BLaER1 (cell line): ENCODE data around the gene TNRC6B.

Experiments
- H3K27ac ChIP-seq: shearing (Covaris generic); formaldehyde crosslinking; 2 replicates; pipeline ENCODE4 v1.8.1; 2022
- H3K27me3 ChIP-seq: shearing (Covaris generic); formaldehyde crosslinking; 2 replicates; pipeline ENCODE4 v1.8.1; 2022
- H3K36me3 ChIP-seq: shearing (Covaris generic); formaldehyde crosslinking; 2 replicates; pipeline ENCODE4 v1.8.1; 2022
- H3K4me1 ChIP-seq: shearing (Covaris generic); formaldehyde crosslinking; 2 replicates; pipeline ENCODE4 v1.8.1; 2022
- H3K4me2 ChIP-seq: shearing (Covaris generic); formaldehyde crosslinking; 2 replicates; pipeline ENCODE4 v1.8.1; 2022
- H3K4me3 ChIP-seq: shearing (Covaris generic); formaldehyde crosslinking; 2 replicates; pipeline ENCODE4 v1.8.1; 2022
- H3K9ac ChIP-seq: shearing (Covaris generic); formaldehyde crosslinking; 2 replicates; pipeline ENCODE4 v1.8.1; 2022
- H3K9me3 ChIP-seq: shearing (Covaris generic); formaldehyde crosslinking; 2 replicates; pipeline ENCODE4 v1.8.1; 2022
- H4K20me1 ChIP-seq: shearing (Covaris generic); formaldehyde crosslinking; 2 replicates; pipeline ENCODE4 v1.8.1; 2022
- Cebpa-rat ChIP-seq: shearing (Covaris generic); IDR thresholded peaks from 2 replicates; pipeline ENCODE4 v1.8.1; 2022

TNRC6B gene

DNA sequence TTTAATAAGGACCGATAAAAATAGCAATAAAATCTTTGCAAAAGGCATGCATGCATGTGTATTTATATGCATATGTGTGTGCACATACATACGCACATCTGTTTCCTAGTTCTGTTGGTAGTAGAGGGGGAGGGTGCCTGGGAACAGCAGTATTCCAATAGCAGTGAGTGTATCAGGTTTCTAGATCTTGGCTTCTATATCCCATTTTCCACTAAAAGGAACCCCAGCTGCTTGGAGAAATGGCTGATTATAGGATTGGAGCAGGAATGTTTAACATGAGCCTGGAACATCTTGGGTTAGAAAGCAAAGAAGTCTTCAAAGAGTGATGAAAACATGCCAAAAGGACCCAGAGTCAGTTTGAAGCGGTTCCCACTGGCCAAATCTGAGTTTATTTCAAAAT is 21.0 kb downstream of the TNRC6B start:
- no peak overlapping the region for H3K27ac ChIP-seq
- H3K4me1 ChIP-seq = peaks cover 87% of the 10 kb centered on the region
- H3K4me3 ChIP-seq = no peak overlapping the region
- no peak overlapping the region for H3K4me2 ChIP-seq
- peaks cover 36% of the 10 kb centered on the region for H3K36me3 ChIP-seq
- no peaks in the 10 kb centered on the region for H3K9me3 ChIP-seq
- H4K20me1 ChIP-seq = peaks cover 91% of the 10 kb centered on the region
- H3K27me3 ChIP-seq = no peaks in the 10 kb centered on the region
- no peak for TF ChIP-seq Cebpa-rat
- no peak overlapping the region for H3K9ac ChIP-seq

- peaks cover 87% of the 10 kb centered on the region for H3K4me1 ChIP-seq
- H3K36me3 ChIP-seq = peaks cover 36% of the 10 kb centered on the region
- H3K4me2 ChIP-seq = no peak overlapping the region
- no peak for TF ChIP-seq Cebpa-rat
- H3K9me3 ChIP-seq = no peaks in the 10 kb centered on the region
- peaks cover 91% of the 10 kb centered on the region for H4K20me1 ChIP-seq
- H3K9ac ChIP-seq = no peak overlapping the region
- H3K4me3 ChIP-seq = no peak overlapping the region
- no peak overlapping the region for H3K27ac ChIP-seq
- no peaks in the 10 kb centered on the region for H3K27me3 ChIP-seq
Measured at GRCh38 chr22:40199223-40199622, 21.5 kb downstream of the TNRC6B start.

GRCh38 chr22:40199852-40200251 is 22.1 kb downstream of the TNRC6B start:
- no peak for TF ChIP-seq Cebpa-rat
- H3K4me2 ChIP-seq = no peak overlapping the region
- H3K27me3 ChIP-seq = no peaks in the 10 kb centered on the region
- H3K4me1 ChIP-seq = peaks cover 87% of the 10 kb centered on the region
- peaks cover 89% of the 10 kb centered on the region for H4K20me1 ChIP-seq
- H3K9me3 ChIP-seq = no peaks in the 10 kb centered on the region
- peaks cover 36% of the 10 kb centered on the region for H3K36me3 ChIP-seq
- H3K9ac ChIP-seq = no peak overlapping the region
- H3K4me3 ChIP-seq = no peak overlapping the region
- H3K27ac ChIP-seq = no peak overlapping the region

- Histone ChIP-seq H3K4me3 (no peak overlapping the region), H3K9ac (no peak overlapping the region), H4K20me1 (peaks cover 78% of the 10 kb centered on the region), H3K4me2 (peak overlapping the region; percentile 82), H3K27ac (peak overlapping the region; percentile 69), H3K36me3 (peaks cover 31% of the 10 kb centered on the region), H3K27me3 (no peaks in the 10 kb centered on the region), H3K4me1 (peaks cover 76% of the 10 kb centered on the region), H3K9me3 (no peaks in the 10 kb centered on the region)
- TF ChIP-seq Cebpa-rat = no peak
Measured at GRCh38 chr22:40200795-40201530, 23.2 kb downstream of the TNRC6B start.

DNA sequence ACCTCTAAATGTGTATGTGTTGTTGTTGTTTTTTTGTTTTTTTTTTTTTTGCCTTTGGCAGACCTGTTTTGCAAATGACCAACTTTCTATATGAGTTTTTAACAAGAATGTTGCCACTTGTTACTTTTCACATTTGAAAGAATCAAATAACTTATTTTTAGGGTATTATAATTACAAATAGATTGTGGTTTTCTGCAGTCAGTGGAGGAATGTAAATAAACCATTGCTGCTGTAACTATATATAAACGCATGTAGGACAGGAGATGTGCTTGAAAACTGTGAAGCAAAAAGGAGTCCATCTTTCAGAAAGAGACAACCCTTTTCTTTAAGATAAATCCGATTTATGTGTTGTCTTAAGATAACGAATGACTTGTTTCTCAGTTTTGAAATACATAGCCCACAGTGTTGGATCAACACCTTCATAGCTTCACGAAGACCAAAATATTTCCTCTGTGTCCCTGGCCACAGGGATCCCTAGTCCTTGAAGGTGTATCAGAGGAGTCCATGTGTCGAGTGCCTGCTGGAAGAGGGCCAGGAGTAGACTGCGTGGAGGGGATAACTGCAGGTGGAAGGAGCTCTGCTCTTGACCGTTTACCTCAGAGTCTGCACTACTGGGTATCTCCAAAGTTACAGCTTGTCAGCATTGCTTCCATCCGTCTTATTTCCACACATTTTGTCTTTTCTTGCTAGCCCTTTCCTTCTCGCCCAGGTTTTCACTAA is 24.7 kb downstream of the TNRC6B start:
- H3K4me1 ChIP-seq = peaks cover 62% of the 10 kb centered on the region
- peak overlapping the region; percentile 69 for H3K27ac ChIP-seq
- H4K20me1 ChIP-seq = peaks cover 68% of the 10 kb centered on the region
- peak overlapping the region; percentile 47 for H3K9ac ChIP-seq
- no peaks in the 10 kb centered on the region for H3K27me3 ChIP-seq
- peak overlapping the region; percentile 13; the same call in 1 of the 2 replicates for H3K4me3 ChIP-seq
- H3K4me2 ChIP-seq = peak overlapping the region; percentile 82
- H3K36me3 ChIP-seq = peaks cover 30% of the 10 kb centered on the region
- no peak for TF ChIP-seq Cebpa-rat
- H3K9me3 ChIP-seq = no peaks in the 10 kb centered on the region

DNA sequence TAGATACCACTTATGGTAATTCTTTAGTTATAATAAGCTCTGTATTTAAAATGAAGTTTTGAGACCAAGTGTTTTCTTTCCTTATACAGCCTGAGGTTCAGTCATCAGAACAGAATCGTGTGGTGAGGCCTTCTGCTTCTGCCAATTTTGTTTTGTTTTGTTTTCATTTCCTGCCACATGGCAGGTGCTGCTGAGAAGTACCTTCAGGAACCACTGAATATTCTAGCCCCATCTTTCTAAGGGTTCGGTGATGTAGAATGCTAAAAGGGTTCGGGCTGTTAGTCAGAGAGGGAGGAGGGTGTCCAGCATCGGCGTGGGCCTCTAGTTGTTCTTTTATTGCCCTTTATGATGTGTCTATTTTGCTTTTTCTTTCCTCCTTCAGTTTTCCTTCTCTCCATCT is 25.8 kb downstream of the TNRC6B start:
- H4K20me1 ChIP-seq = peaks cover 64% of the 10 kb centered on the region
- H3K9ac ChIP-seq = peak overlapping the region; percentile 54; the same call in 1 of the 2 replicates
- no peak for TF ChIP-seq Cebpa-rat
- H3K27ac ChIP-seq = peak overlapping the region; percentile 69
- H3K27me3 ChIP-seq = no peaks in the 10 kb centered on the region
- no peak overlapping the region for H3K4me3 ChIP-seq
- H3K4me2 ChIP-seq = peak overlapping the region; percentile 82
- peaks cover 27% of the 10 kb centered on the region for H3K36me3 ChIP-seq
- H3K9me3 ChIP-seq = no peaks in the 10 kb centered on the region
- H3K4me1 ChIP-seq = peaks cover 63% of the 10 kb centered on the region

DNA sequence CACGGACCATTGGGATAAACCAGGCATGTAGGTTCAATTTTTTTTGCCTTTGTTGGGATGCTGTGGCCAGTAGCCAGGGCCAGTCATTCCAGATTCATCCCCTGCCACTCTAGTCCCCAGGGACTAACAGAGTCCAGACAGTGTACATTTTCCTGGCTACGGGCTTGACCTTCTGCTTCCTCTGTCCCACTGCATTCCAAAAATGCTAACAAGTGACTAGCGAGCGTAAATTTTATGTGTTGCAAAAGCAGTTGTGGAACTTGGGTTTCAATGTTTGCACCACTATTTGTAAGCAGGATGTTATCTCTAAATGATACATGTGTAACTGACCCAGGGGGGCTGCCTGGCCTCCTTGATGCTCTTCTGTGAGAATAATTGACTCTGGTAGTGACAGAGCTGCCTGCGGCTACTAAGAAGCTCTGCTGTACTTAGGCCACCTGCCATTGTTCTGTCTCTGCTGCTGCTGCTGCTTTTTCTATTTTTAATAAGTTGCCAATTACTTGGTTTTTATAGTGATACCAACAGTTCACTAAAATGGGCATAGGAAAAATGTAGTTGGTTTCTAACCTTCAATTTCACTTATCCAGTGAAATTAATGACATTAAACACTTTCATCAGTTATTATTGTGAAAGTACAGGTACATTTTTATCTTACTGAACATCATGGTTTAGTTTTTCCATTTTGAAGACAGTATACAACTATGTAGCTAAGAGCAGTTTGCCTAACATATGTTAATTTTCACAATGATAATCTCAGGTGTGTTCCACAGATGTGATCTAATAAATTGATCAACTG is 26.8 kb downstream of the TNRC6B start:
- peaks cover 18% of the 10 kb centered on the region for H3K36me3 ChIP-seq
- no peak overlapping the region for H3K4me3 ChIP-seq
- H3K4me2 ChIP-seq = peak overlapping the region; percentile 82
- H3K9ac ChIP-seq = no peak overlapping the region
- no peaks in the 10 kb centered on the region for H3K9me3 ChIP-seq
- peaks cover 66% of the 10 kb centered on the region for H3K4me1 ChIP-seq
- H3K27me3 ChIP-seq = no peaks in the 10 kb centered on the region
- TF ChIP-seq Cebpa-rat = no peak
- H4K20me1 ChIP-seq = peaks cover 64% of the 10 kb centered on the region
- H3K27ac ChIP-seq = no peak overlapping the region; the same call in 1 of the 2 replicates

DNA sequence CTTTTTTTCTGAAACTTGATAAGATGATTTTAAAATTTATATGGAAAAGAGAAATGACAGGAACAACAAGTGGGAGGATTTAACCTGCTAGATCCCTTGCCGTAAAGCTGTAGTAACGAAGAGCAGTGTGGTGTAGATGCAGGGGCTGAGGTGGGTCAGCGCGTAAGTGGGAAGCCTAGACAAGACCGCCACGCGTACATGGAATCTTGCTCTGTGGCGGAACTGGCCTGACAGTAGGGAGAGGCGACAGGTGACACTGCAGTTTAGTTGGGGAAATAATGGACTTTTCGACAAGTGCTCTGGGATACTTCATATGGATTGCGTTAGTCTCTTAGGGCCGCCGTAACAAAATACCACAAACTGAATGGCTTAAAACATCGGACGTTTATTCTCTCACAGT is 28.8 kb downstream of the TNRC6B start:
- H3K4me3 ChIP-seq = no peak overlapping the region
- peaks cover 14% of the 10 kb centered on the region; the same call in 1 of the 2 replicates for H3K36me3 ChIP-seq
- H3K9ac ChIP-seq = no peak overlapping the region
- H3K4me2 ChIP-seq = no peak overlapping the region
- no peak overlapping the region for H3K27ac ChIP-seq
- H3K27me3 ChIP-seq = no peaks in the 10 kb centered on the region
- peaks cover 72% of the 10 kb centered on the region for H3K4me1 ChIP-seq
- TF ChIP-seq Cebpa-rat = no peak
- H3K9me3 ChIP-seq = no peaks in the 10 kb centered on the region
- H4K20me1 ChIP-seq = peaks cover 69% of the 10 kb centered on the region

DNA sequence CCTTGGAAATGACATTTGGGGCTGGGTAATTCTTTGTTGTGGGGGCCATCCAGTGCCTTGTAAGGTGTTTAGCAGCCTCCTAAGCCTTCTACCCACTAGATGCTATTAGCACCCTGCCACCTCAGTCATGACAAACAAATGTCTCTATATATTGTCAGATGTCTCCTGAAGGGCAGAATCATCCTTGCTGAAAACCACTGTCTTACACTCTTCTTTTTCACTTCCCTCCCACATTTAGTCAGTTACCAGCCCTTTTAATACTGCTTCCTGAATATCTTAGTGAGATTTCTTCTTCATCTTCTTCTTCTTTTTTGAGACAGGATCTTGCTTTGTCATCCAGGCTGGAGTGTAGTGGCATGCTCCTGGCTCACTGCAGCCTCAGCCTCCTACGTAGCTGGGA is 33.1 kb downstream of the TNRC6B start:
- H3K27me3 ChIP-seq = no peaks in the 10 kb centered on the region
- H3K4me2 ChIP-seq = peak overlapping the region; percentile 79
- peaks cover 73% of the 10 kb centered on the region for H4K20me1 ChIP-seq
- peaks cover 82% of the 10 kb centered on the region for H3K4me1 ChIP-seq
- no peak for TF ChIP-seq Cebpa-rat
- H3K9ac ChIP-seq = peak overlapping the region; percentile 48; the same call in 1 of the 2 replicates
- H3K36me3 ChIP-seq = peaks cover 19% of the 10 kb centered on the region
- H3K4me3 ChIP-seq = no peak overlapping the region
- peak overlapping the region; percentile 72 for H3K27ac ChIP-seq
- no peaks in the 10 kb centered on the region for H3K9me3 ChIP-seq
